GM23338 (cell line): Measurements from ENCODE around the gene AP3S1. TPM values are rescaled to one million over a fixed set of nuclear protein-coding genes. Genes with fewer than 3 reads are reported as not detected.

Experiments
- ATAC-seq: fragments of 200-7000 bp; cut with Tn5 transposase; 3 replicates; pipeline ENCODE4 v1.9.1; 2020
- DNase-seq: peaks from one replicate; pipeline ENCODE4 v3.0.0-alpha.2; 2015; ENCODE audit warnings: low spot score
- H2AFZ ChIP-seq: fragments of 200-600 bp; sonication (generic); 2 replicates; pipeline ENCODE4 v1.8.0; 2016; ENCODE audit warnings: antibody characterized with exemption, mild to moderate bottlenecking, moderate library complexity
- H3F3A ChIP-seq: fragments of 200-600 bp; sonication (generic); replicated peaks from 2 replicates; pipeline ENCODE4 v1.8.0; 2017; ENCODE audit warnings: antibody characterized with exemption, mixed run types, low read depth
- H3K27ac ChIP-seq: fragments of 200-600 bp; sonication (generic); 2 replicates; pipeline ENCODE4 v1.6.1; 2016; ENCODE audit warnings: low read depth
- H3K27me3 ChIP-seq: fragments of 200-600 bp; sonication (generic); 2 replicates; pipeline ENCODE4 v1.8.0; 2016; ENCODE audit warnings: mild to moderate bottlenecking, mixed run types, moderate library complexity; ENCODE audit not compliant: insufficient read depth
- H3K36me3 ChIP-seq: fragments of 200-600 bp; sonication (generic); 2 replicates; pipeline ENCODE4 v1.8.0; 2016; ENCODE audit warnings: mild to moderate bottlenecking; ENCODE audit not compliant: insufficient read depth
- H3K4me1 ChIP-seq: fragments of 200-600 bp; sonication (generic); 2 replicates; pipeline ENCODE4 v1.8.0; 2016; ENCODE audit warnings: mild to moderate bottlenecking, moderate library complexity; ENCODE audit not compliant: insufficient read depth
- H3K4me2 ChIP-seq: fragments of 200-600 bp; sonication (generic); 2 replicates; pipeline ENCODE4 v1.7.1; 2017; ENCODE audit warnings: mixed run types
- H3K4me3 ChIP-seq: fragments of 200-600 bp; sonication (generic); 2 replicates; pipeline ENCODE4 v1.6.1; 2016; ENCODE audit warnings: mixed run types
- H3K79me2 ChIP-seq: fragments of 200-600 bp; sonication (generic); replicated peaks from 2 replicates; pipeline ENCODE4 v1.8.0; 2017; ENCODE audit warnings: mild to moderate bottlenecking; ENCODE audit not compliant: insufficient read depth
- H3K9me2 ChIP-seq: fragments of 200-600 bp; sonication (generic); 2 replicates; pipeline ENCODE4 v1.8.0; 2017; ENCODE audit not compliant: insufficient read depth
- H4K20me1 ChIP-seq: fragments of 200-600 bp; sonication (generic); replicated peaks from 2 replicates; pipeline ENCODE4 v1.8.0; 2017; ENCODE audit warnings: mild to moderate bottlenecking; ENCODE audit not compliant: insufficient read depth
- H3K27ac Mint-ChIP-seq: 2 replicates; pipeline ENCODE4 v1.8.0; 2020; ENCODE audit warnings: inconsistent platforms, mild to moderate bottlenecking, moderate library complexity, mixed read lengths
- H3K27me3 Mint-ChIP-seq: 3 replicates; pipeline ENCODE4 v1.8.0; 2022; ENCODE audit warnings: low read depth, mild to moderate bottlenecking, moderate library complexity, mixed read lengths, inconsistent platforms; ENCODE audit not compliant: insufficient read depth, poor library complexity
- H3K36me3 Mint-ChIP-seq: 3 replicates; pipeline ENCODE4 v1.8.0; 2021; ENCODE audit warnings: low read depth, mild to moderate bottlenecking, inconsistent platforms, moderate library complexity, mixed read lengths
- H3K4me1 Mint-ChIP-seq: 3 replicates; pipeline ENCODE4 v1.8.0; 2020; ENCODE audit warnings: mild to moderate bottlenecking, inconsistent platforms, mixed read lengths
- H3K4me3 Mint-ChIP-seq: 3 replicates; pipeline ENCODE4 v1.8.0; 2021; ENCODE audit warnings: moderate library complexity, mild to moderate bottlenecking, inconsistent platforms, mixed read lengths
- H3K9me3 Mint-ChIP-seq: 3 replicates; pipeline ENCODE4 v1.8.0; 2020; ENCODE audit warnings: moderate library complexity, mild to moderate bottlenecking, inconsistent platforms, mixed read lengths
- CTCF ChIP-seq, 2 experiments: fragments of 200-600 bp in 1 of 2; sonication (generic) in 1 of 2; conservative IDR thresholded peaks; 2 replicates each; pipeline versions ENCODE4 v1.5.1 to v1.6.1; 2016 to 2017; ENCODE audit warnings: antibody characterized with exemption in 2 of 2, low read depth in 2 of 2, mild to moderate bottlenecking in 2 of 2, moderate library complexity in 1 of 2
- ETS1 ChIP-seq: IDR thresholded peaks from 2 replicates; pipeline ENCODE4 v1.6.1; 2016; ENCODE audit warnings: antibody characterized with exemption
- EZH2 ChIP-seq: fragments of 200-600 bp; sonication (generic); IDR thresholded peaks from one replicate; pipeline ENCODE4 v1.8.0; 2017; ENCODE audit warnings: antibody characterized with exemption, mild to moderate bottlenecking, low read depth; ENCODE audit not compliant: unreplicated experiment
- EZH2phosphoT487 ChIP-seq: fragments of 200-600 bp; sonication (generic); IDR thresholded peaks from one replicate; pipeline ENCODE4 v1.8.1; 2018; ENCODE audit warnings: antibody characterized with exemption; ENCODE audit not compliant: unreplicated experiment
- NANOG ChIP-seq: IDR thresholded peaks from 2 replicates; pipeline ENCODE4 v1.6.1; 2016; ENCODE audit warnings: antibody characterized with exemption, borderline replicate concordance
- polyA plus RNA-seq: library from polyadenylated mRNA; unstranded; fragments of >200 nt; fragmentation: Nextera tagmentation; extraction: Ambion mirVana; gene quantifications from 2 replicates; pipeline ENCODE4 v1.2.1, GENCODE V29; 2016
- total RNA-seq: library from RNA; depleted of rRNA; stranded (reverse); fragments of >200 nt; shearing (Covaris generic); gene quantifications from 2 replicates; pipeline ENCODE4 v1.2.3, GENCODE V29; 2014; rRNA removed

AP3S1 gene
- total and polyA plus RNA-seq, 2 experiments from 2014 or later: 143 to 232 TPM

GRCh38 chr5:115963566-115963965 lies 121.8 kb downstream of the AP3S1 start:
- Histone ChIP-seq H2AFZ (peak overlapping the region; percentile 100; the same call in 1 of the 2 replicates), H4K20me1 (no peaks in the 10 kb centered on the region), H3K79me2 (no peaks in the 10 kb centered on the region), H3K27ac (no peak overlapping the region), H3F3A (peaks cover 9% of the 10 kb centered on the region; the same call in 1 of the 2 replicates), H3K4me1 (peaks cover 17% of the 10 kb centered on the region), H3K4me2 (peak overlapping the region; percentile 95), H3K36me3 (no peaks in the 10 kb centered on the region), H3K4me3 (peak overlapping the region; percentile 76), H3K27me3 (peaks cover 74% of the 10 kb centered on the region), H3K9me2 (no peaks in the 10 kb centered on the region)
- ATAC-seq (peak; percentile 33), DNase-seq (peak; percentile 68)
- H3K9me3 Mint-ChIP-seq: no peaks in the 10 kb centered on the region
- H3K4me3 Mint-ChIP-seq: peak overlapping the region; percentile 53
- H3K27me3 Mint-ChIP-seq: peaks cover 43% of the 10 kb centered on the region
- 0 out of 3 replicates have a peak, but pooled peaks cover 3% of the 10 kb centered on the region for H3K4me1 Mint-ChIP-seq
- TF ChIP-seq ETS1: no peak
- no peak for TF ChIP-seq NANOG
- no peak for TF ChIP-seq EZH2phosphoT487
- TF ChIP-seq CTCF (conservative IDR thresholded peaks at IDR 0.05; ENCODE audit: low read depth in 2 of 2): peak; percentile 32 to 56; a peak in 3 of 4 replicates
- peak; percentile 73 for TF ChIP-seq EZH2
- no peak overlapping the region for H3K27ac Mint-ChIP-seq
- H3K36me3 Mint-ChIP-seq: no peaks in the 10 kb centered on the region

Other genes with a start within 250 kb of the AP3S1 start
- gene TICAM2, start 239.5 kb upstream of the AP3S1 start, total RNA-seq: not detected in 2 replicates
- 1.0 and 1.4 TPM in 2 replicates for gene TICAM2, start 239.5 kb upstream of the AP3S1 start, polyA plus RNA-seq
- 104 and 158 TPM in 2 replicates for gene TMED7, start 215.9 kb upstream of the AP3S1 start, total RNA-seq
- 30.2 and 31.7 TPM in 2 replicates for gene TMED7, start 215.9 kb upstream of the AP3S1 start, polyA plus RNA-seq
- 21.2 and 29.2 TPM in 2 replicates for gene CDO1, start 25.3 kb upstream of the AP3S1 start, total RNA-seq
- gene CDO1, start 25.3 kb upstream of the AP3S1 start, polyA plus RNA-seq: 22.7 and 24.5 TPM in 2 replicates
- 52.6 and 60.0 TPM in 2 replicates for gene ATG12, start 370 bp upstream of the AP3S1 start, total RNA-seq
- 92.5 and 109 TPM in 2 replicates for gene ATG12, start 370 bp upstream of the AP3S1 start, polyA plus RNA-seq
- gene LVRN, start 120.5 kb downstream of the AP3S1 start, total RNA-seq: 0.39 and 0.45 TPM in 2 replicates
- 0.24 and 0.31 TPM in 2 replicates for gene LVRN, start 120.5 kb downstream of the AP3S1 start, polyA plus RNA-seq
- gene ARL14EPL, start 190.5 kb downstream of the AP3S1 start, total RNA-seq: not detected in 2 replicates
- not detected in 2 replicates for gene ARL14EPL, start 190.5 kb downstream of the AP3S1 start, polyA plus RNA-seq
- 45.2 and 58.5 TPM in 2 replicates for gene COMMD10, start 243.1 kb downstream of the AP3S1 start, total RNA-seq
- 68.9 and 84.0 TPM in 2 replicates for gene COMMD10, start 243.1 kb downstream of the AP3S1 start, polyA plus RNA-seq